Aorta (tissue), 5 donors: ENCODE data around the gene DPF3. TPM values are rescaled to one million over a fixed set of nuclear protein-coding genes. Genes with fewer than 3 reads are reported as not detected.

ENCODE experiments used
- ATAC-seq: fragments of 200-7000 bp; cut with Tn5 transposase; one replicate; pipeline ENCODE4 v1.9.1; 2022; ENCODE audit warnings: moderate library complexity; ENCODE audit not compliant: low FRiP score
- DNase-seq, 2 donors: peaks; one replicate each; pipeline ENCODE4 v3.0.0-alpha.2; 2020
- H3K27ac ChIP-seq, 2 donors: one replicate each; pipeline ENCODE4 v1.5.1; 2013; ENCODE audit warnings: low read length in 2 of 2, mild to moderate bottlenecking in 2 of 2, moderate library complexity in 2 of 2, control low read depth in 1 of 2, inconsistent platforms in 1 of 2, low read depth in 1 of 2
- H3K27me3 ChIP-seq, 2 donors: one replicate each; pipeline ENCODE4 v1.6.1; 2013; ENCODE audit warnings: control low read depth in 1 of 2, low read length in 1 of 2, mild to moderate bottlenecking in 1 of 2, moderate library complexity in 1 of 2; ENCODE audit not compliant: insufficient read depth in 2 of 2, control insufficient read depth in 1 of 2
- H3K36me3 ChIP-seq, 2 donors: one replicate each; pipeline ENCODE4 v1.6.1; 2013; ENCODE audit warnings: control low read depth in 1 of 2, low read length in 1 of 2, mild to moderate bottlenecking in 1 of 2; ENCODE audit not compliant: insufficient read depth in 2 of 2, control insufficient read depth in 1 of 2
- H3K4me1 ChIP-seq, 2 donors: one replicate each; pipeline ENCODE4 v1.6.1; 2013; ENCODE audit warnings: low read length in 2 of 2, control low read depth in 1 of 2, mild to moderate bottlenecking in 1 of 2, moderate library complexity in 1 of 2; ENCODE audit not compliant: insufficient read depth in 2 of 2, control insufficient read depth in 1 of 2
- H3K4me3 ChIP-seq, 2 donors: one replicate each; pipeline ENCODE4 v1.5.1; 2013; ENCODE audit warnings: low read length in 2 of 2, control low read depth in 1 of 2, mild to moderate bottlenecking in 1 of 2
- H3K9me3 ChIP-seq: one replicate; pipeline ENCODE4 v1.6.1; 2013; ENCODE audit warnings: mild to moderate bottlenecking, low read length; ENCODE audit not compliant: control insufficient read depth
- WGBS, 2 donors: extraction: QIAGEN DNeasy Blood & Tissue Kit; methylation state at CpG; one replicate each; pipeline ENCODE4 v1.1.7; 2013; 5-methylcytosine and 5-hydroxymethylcytosine counted together
- intact Hi-C, 2 donors: fragments of 100-400 bp; cut with DNase I; formaldehyde crosslinking; loops; one replicate each; pipeline versions ENCODE4 v1.14.2 to v1.15.0; 2022
- polyA plus RNA-seq, 2 donors: library from polyadenylated mRNA; stranded (reverse); fragments of 200-250 nt; gene quantifications; one replicate each; pipeline ENCODE4 v1.2.3, GENCODE V29; 2013
- total RNA-seq, 2 donors: library from RNA; stranded (reverse); fragmentation: NEBNext Ultra II Directional; extraction: Animal tissue kit (Norgen Biotek cat#: 25700); gene quantifications; one replicate each; pipeline ENCODE4 v1.2.1, GENCODE V29; 2021
- donor health status: healthy with polysubstance abuse.
- donor health status: Bipolar disorder and iron deficiency.
- donor health status: DM: no; HTN: no; CAD: no.
- donor health status: DM: no; HTN: no; CAD: no.
- donor health status: DM: yes; HTN: yes; CAD: no.

Gene DPF3
- total and polyA plus RNA-seq, 4 donors, result 0.15 to 2.2 (median 0.70) TPM

DNA sequence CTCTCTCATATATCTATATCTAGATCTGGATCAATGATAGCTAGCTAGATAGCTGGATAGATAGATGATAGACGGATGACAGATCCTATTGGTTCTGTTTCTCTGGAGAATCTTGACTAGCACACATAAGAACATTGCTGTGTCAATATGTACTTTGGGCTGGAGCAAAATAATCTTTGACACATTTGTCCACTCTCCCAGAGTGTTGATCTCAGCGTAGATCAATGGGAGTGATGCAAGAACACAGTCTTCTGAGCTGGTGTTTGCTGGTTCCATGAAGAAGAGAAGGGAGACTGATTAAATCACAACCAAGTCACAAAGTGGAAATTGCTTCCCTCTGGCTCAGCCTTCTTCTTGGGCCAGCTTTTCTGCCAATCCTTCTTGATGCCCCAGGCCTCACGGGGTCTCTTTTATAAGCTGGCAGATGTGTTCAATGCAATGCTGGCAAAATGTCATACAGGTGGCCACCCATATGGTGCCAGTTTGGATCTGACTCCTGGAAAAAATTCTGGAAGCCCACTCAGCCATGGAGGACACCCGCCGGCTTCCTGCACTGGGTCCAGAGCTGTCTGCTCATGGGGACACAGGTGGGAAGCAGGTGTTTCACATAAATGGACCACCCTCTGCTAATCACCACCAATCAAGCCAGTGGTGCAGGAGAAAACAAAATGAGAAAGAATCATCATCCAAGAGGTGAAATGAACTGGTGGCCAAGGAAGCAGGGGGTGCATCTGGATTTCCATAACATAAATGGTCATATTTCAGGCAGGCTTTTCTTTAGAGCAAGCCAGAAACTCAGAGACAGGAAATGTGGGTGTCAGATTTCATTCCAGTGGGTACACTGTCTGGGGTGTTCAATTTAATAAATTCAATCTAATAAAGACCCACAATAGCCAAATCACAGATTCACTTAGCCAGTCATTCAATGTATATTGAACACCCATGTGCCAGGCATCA lies 310.3 kb downstream of the DPF3 start:
- Histone ChIP-seq H3K27ac (no peak overlapping the region), H3K36me3 (no peaks in the 10 kb centered on the region), H3K4me3 (no peak overlapping the region), H3K9me3 (no peaks in the 10 kb centered on the region), H3K4me1 (no peaks in the 10 kb centered on the region), H3K27me3 (no peaks in the 10 kb centered on the region)
- intact Hi-C loops, result no loop called here
- 93 to 95% methylated on average over 5 of the region's 5 CpGs for WGBS, 2 donors
- no peak for ATAC-seq
- no peak for DNase-seq

DNA sequence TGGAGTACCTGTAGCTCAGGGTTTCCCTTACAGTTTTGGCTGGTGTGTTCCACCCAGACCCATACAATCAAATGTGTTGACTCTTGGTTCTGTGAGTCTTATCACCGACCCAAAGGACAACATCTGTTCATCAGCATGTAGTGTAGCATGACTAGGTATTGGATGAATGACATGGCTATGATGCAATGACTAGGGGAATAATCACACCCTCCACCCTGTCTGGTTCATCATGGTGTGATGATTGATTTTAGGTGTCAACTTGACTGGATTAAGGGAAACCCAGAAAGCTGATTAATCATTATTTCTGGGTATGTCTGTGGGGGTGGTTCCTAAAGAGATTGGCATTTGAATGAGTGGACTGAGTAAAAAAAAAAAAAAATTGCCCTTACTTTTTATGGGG lies 311.3 kb downstream of the DPF3 start:
- 84 to 91% methylated on average over 1 of the region's 1 CpG for WGBS, 2 donors
- Histone ChIP-seq H3K9me3 (no peaks in the 10 kb centered on the region), H3K27ac (no peak overlapping the region), H3K4me3 (no peak overlapping the region), H3K36me3 (no peaks in the 10 kb centered on the region), H3K4me1 (no peaks in the 10 kb centered on the region), H3K27me3 (no peaks in the 10 kb centered on the region)
- intact Hi-C loops, result no loop called here
- no peak for DNase-seq
- ATAC-seq, result no peak

DNA sequence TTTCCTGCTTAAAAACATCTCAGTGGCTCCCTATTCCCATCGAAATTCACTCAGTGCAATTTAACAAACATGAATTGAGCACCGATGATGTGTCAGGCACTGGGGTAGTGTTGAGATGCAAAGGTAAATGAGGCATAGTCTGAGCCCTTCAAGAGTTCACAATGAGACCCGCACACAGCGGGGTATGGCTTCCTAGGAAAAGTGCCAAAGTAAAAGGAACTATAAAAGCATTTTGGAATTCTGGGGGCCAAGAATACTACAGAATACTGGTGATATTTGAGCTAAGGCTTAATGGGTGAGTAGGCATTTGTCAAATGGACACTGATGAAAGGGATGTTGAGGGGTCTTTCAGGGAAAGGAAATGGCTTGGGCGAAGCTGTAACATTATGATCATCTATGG lies 315.4 kb downstream of the DPF3 start:
- ATAC-seq (no peak), DNase-seq (no peak)
- no peaks in the 10 kb centered on the region for H3K27me3 ChIP-seq
- intact Hi-C loops, result no loop called here
- no peaks in the 10 kb centered on the region for H3K36me3 ChIP-seq
- 74 to 76% methylated on average over 5 of the region's 5 CpGs for WGBS, 2 donors
- H3K4me3 ChIP-seq, result no peak overlapping the region
- H3K27ac ChIP-seq, result no peak overlapping the region
- no peaks in the 10 kb centered on the region for H3K4me1 ChIP-seq
- H3K9me3 ChIP-seq, result no peaks in the 10 kb centered on the region

DNA sequence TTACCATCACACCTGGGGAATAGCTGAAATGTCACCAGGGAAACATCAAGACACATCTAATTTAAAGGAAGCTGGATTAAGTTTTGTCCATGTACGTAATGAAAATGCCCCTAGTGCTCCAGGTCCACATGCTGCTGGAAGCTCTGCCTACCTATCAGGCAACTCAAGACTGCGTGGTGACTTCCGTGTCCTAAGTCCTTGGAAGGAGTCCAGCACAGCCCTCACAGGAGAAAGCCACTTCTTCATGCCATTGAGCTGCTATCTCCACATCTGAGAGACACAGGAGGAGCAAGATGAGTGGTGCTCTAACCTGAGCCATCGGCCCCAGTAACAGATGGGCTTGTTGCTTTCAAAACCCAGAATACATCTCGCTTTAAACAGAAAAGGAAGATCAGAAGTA lies 316.4 kb downstream of the DPF3 start:
- WGBS, 2 donors, result 75 to 79% methylated on average over 5 of the region's 5 CpGs
- intact Hi-C loops, result no loop called here
- no peaks in the 10 kb centered on the region for H3K4me1 ChIP-seq
- H3K4me3 ChIP-seq, result no peak overlapping the region
- H3K36me3 ChIP-seq, result no peaks in the 10 kb centered on the region
- ATAC-seq (no peak), DNase-seq (no peak)
- no peaks in the 10 kb centered on the region for H3K27me3 ChIP-seq
- no peaks in the 10 kb centered on the region for H3K9me3 ChIP-seq
- no peak overlapping the region for H3K27ac ChIP-seq

DNA sequence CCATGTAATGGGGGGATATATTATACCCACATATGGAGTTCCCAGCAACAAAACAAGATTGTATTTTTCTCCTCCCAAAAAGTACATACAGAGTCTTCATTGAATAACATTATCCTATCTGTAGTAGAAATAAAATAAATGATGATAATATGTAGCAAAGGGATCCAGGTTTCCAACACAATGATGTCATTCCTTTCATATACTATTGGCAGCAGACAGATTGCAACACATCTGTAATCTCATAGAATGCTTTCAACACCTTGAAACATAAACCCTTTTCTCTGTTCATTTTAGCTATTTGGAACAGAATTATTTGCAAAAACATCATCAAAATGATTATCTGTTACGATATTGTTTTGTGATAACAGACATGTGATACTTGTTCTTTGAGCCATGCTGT lies 317.6 kb downstream of the DPF3 start:
- no peak for ATAC-seq
- 67 to 87% methylated on average over 1 of the region's 1 CpG for WGBS, 2 donors

DNA sequence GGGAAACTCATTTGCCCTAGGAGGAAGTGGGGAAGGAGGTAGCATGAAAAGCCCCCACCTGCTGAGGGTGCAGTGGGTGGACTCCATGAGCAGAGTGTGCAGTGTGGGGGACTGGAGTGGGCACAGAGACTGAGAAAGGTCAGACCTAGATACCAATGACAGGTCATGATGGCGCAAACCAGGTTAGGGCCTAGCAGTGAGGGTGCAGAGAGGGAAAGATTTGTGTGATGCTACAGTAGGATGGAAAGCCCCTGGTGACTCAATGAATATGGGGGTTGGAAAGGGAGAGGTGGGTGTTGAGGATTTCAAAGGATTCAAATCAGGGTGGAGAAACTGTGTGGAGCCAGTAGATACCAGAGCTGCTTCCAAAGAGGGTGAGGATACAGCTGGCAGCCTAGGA lies 319.2 kb downstream of the DPF3 start:
- no peak for DNase-seq
- 94 to 98% methylated on average over 1 of the region's 1 CpG for WGBS, 2 donors
- no peaks in the 10 kb centered on the region for H3K9me3 ChIP-seq

More for the DNA sequence above, 317.6 kb downstream of the DPF3 start:
- DNase-seq, result no peak
- Histone ChIP-seq H3K4me1 (no peaks in the 10 kb centered on the region), H3K27ac (no peak overlapping the region), H3K9me3 (no peaks in the 10 kb centered on the region), H3K27me3 (no peaks in the 10 kb centered on the region), H3K4me3 (no peak overlapping the region), H3K36me3 (no peaks in the 10 kb centered on the region)
- intact Hi-C loops, result no loop called here

DNA sequence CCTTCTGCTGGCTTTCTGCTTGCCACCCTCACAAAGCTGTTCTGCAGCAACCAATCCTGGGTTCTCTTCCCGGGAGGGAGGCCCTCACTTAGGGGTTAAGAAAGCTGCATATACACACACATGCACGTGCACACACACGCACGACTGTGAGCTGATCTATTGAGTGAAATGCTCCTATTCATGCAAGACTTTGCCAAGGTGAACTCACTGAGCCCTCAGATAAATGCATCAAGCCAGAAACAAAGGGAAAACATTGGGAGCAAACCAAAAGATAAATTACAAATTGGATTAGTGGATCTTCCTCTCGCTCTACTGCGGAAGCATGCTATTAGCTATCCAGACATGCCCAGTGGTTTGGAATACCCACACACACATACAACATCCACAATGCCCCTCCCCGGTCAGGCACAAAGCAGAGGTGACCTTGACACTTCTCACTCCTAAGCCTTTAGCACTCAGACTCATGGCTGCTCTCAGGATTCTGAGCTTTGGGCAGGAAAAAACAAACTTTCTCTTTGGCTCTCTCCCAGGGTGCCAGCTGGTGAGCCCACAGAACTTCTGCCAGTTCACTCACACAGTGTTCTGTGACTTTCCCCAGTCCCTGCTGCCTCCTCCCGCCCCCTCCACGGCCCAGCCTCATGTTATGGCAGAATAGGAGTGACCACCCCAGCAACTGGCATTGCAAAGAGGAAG lies 320.0 kb downstream of the DPF3 start:
- WGBS, 2 donors, result 51 to 53% methylated on average over 9 of the region's 9 CpGs
- intact Hi-C loops, result no loop called here
- DNase-seq, result no peak
- Histone ChIP-seq H3K27me3 (no peaks in the 10 kb centered on the region), H3K4me1 (no peaks in the 10 kb centered on the region), H3K9me3 (no peaks in the 10 kb centered on the region), H3K36me3 (no peaks in the 10 kb centered on the region), H3K27ac (no peak overlapping the region), H3K4me3 (no peak overlapping the region)
- ATAC-seq, result no peak

More for the DNA sequence above, 319.2 kb downstream of the DPF3 start:
- ATAC-seq, result no peak
- Histone ChIP-seq H3K4me3 (no peak overlapping the region), H3K36me3 (no peaks in the 10 kb centered on the region), H3K27me3 (no peaks in the 10 kb centered on the region), H3K27ac (no peak overlapping the region), H3K4me1 (no peaks in the 10 kb centered on the region)
- intact Hi-C loops, result no loop called here
